ENCODE data around the gene ATP9A. TPM values are rescaled to one million over a fixed set of nuclear protein-coding genes. Genes with fewer than 3 reads are reported as not detected.

Gene ATP9A
- polyA plus RNA-seq, 1 donor from 2014 or later = 56.1 TPM

DNA sequence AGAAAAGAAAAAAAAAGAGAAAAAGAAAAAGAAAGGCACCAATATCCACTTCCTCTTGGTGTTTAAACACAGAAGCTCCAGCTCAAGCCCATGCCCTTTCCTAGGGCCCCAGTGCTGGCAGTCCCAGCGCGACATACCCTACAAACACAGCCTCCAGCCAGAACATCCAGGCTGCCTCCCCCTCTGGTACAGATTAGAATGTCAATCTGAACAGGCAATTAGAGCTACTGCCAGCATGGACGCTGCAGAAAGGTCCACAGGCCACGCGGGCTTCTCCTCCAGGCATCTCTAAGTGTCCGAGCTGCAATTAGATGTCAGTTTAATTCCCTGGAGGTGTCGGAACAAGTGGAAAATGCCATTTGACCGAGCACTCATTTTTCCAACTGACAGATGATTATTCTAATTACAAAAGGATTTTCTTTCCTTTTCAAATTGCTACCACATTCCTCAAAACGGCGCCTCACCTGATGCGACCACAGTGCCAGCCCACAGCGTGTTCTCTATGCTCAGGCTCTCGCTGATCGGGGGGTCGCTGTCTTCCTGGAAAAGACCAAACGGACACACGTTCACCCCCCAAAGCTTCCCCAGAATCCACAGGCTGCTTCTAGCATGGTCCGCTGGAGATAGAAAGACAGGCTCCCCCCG lies 79.5 kb downstream of the ATP9A start (continued):
- TF ChIP-seq, protein P1, sequence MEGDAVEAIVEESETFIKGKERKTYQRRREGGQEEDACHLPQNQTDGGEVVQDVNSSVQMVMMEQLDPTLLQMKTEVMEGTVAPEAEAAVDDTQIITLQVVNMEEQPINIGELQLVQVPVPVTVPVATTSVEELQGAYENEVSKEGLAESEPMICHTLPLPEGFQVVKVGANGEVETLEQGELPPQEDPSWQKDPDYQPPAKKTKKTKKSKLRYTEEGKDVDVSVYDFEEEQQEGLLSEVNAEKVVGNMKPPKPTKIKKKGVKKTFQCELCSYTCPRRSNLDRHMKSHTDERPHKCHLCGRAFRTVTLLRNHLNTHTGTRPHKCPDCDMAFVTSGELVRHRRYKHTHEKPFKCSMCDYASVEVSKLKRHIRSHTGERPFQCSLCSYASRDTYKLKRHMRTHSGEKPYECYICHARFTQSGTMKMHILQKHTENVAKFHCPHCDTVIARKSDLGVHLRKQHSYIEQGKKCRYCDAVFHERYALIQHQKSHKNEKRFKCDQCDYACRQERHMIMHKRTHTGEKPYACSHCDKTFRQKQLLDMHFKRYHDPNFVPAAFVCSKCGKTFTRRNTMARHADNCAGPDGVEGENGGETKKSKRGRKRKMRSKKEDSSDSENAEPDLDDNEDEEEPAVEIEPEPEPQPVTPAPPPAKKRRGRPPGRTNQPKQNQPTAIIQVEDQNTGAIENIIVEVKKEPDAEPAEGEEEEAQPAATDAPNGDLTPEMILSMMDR (IDR thresholded peaks at IDR 0.05; ENCODE audit: poor library complexity, severe bottlenecking) = no peak
- TF ChIP-seq MXI1 (conservative IDR thresholded peaks at IDR 0.05; ENCODE audit: poor library complexity, severe bottlenecking) = peak; percentile 24

DNA sequence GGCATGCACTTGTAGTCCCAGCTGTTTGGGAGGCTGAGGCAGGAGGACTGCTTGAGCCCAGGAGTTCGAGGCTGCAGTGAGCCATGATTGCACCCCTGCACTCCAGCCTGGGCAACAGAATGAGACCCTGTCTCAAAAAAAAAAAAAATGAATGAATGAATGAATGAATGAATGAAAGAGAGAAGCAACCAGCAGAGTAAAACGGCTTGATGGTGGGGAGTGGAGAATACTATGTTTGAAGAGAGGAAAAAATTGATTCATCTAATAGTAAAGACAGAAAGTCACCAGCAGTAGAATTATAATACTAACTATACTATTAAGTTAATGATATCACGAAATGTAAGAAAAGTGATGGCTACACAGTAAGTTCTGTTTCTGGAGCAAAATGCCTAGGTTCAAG lies 80.6 kb downstream of the ATP9A start:
- peak overlapping the region; percentile 64 for H3K27ac ChIP-seq (ENCODE audit: low read length)
- H3K27me3 ChIP-seq (ENCODE audit: insufficient read depth, low read depth, low read length) = no peaks in the 10 kb centered on the region
- no peak for TF ChIP-seq SMC3 (conservative IDR thresholded peaks at IDR 0.05; ENCODE audit: poor library complexity)
- TF ChIP-seq, protein P1 (IDR thresholded peaks at IDR 0.05; ENCODE audit: poor library complexity, severe bottlenecking) = no peak
- no peak for TF ChIP-seq EP300 (conservative IDR thresholded peaks at IDR 0.05; ENCODE audit: poor library complexity, severe bottlenecking)
- TF ChIP-seq, protein P2, sequence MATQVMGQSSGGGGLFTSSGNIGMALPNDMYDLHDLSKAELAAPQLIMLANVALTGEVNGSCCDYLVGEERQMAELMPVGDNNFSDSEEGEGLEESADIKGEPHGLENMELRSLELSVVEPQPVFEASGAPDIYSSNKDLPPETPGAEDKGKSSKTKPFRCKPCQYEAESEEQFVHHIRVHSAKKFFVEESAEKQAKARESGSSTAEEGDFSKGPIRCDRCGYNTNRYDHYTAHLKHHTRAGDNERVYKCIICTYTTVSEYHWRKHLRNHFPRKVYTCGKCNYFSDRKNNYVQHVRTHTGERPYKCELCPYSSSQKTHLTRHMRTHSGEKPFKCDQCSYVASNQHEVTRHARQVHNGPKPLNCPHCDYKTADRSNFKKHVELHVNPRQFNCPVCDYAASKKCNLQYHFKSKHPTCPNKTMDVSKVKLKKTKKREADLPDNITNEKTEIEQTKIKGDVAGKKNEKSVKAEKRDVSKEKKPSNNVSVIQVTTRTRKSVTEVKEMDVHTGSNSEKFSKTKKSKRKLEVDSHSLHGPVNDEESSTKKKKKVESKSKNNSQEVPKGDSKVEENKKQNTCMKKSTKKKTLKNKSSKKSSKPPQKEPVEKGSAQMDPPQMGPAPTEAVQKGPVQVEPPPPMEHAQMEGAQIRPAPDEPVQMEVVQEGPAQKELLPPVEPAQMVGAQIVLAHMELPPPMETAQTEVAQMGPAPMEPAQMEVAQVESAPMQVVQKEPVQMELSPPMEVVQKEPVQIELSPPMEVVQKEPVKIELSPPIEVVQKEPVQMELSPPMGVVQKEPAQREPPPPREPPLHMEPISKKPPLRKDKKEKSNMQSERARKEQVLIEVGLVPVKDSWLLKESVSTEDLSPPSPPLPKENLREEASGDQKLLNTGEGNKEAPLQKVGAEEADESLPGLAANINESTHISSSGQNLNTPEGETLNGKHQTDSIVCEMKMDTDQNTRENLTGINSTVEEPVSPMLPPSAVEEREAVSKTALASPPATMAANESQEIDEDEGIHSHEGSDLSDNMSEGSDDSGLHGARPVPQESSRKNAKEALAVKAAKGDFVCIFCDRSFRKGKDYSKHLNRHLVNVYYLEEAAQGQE (IDR thresholded peaks at IDR 0.05; ENCODE audit: borderline replicate concordance) = no peak
- no peak for TF ChIP-seq POLR2AphosphoS5 (IDR thresholded peaks at IDR 0.05)
- H3K9me3 ChIP-seq (ENCODE audit: low read length) = no peaks in the 10 kb centered on the region
- H3K79me2 ChIP-seq (replicated peaks; ENCODE audit: insufficient read depth, low read length) = no peaks in the 10 kb centered on the region
- H3K9me2 ChIP-seq (ENCODE audit: insufficient read depth, low read length) = no peaks in the 10 kb centered on the region
- H3K9ac ChIP-seq (ENCODE audit: low read length) = no peak overlapping the region
- H3K4me2 ChIP-seq (ENCODE audit: low read length) = no peak overlapping the region
- H3K36me3 ChIP-seq (ENCODE audit: insufficient read depth, low read length) = no peaks in the 10 kb centered on the region
- no peak overlapping the region for H3K4me3 ChIP-seq (ENCODE audit: low read length)
- H2AFZ ChIP-seq (ENCODE audit: low read depth, low read length) = no peak overlapping the region
- no peaks in the 10 kb centered on the region for H4K20me1 ChIP-seq (ENCODE audit: insufficient read depth)
- peaks cover 3% of the 10 kb centered on the region for H3F3A ChIP-seq (ENCODE audit: insufficient read depth, low read length, poor library complexity, severe bottlenecking)

DNA sequence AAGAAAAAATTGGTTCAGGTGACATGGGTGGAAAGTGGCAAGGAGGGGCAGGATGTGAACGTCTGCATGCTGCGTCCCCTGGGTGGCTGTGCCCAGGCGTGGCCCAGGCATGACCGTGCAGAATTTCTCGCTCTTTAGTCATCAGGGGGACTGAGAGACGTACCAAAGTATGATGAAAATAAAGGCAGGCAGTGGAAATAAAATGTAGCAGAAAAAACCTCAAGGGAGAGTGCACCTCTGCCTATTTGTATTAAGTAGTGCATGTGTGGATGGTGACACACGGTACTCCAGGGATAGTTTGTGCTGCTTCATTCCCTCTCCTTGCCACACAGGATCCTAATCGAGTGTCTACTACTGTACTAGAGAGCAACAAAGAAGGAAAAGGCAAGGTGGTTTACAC lies 81.1 kb downstream of the ATP9A start:
- H3K9ac ChIP-seq (ENCODE audit: low read length) = no peak overlapping the region
- H3K4me2 ChIP-seq (ENCODE audit: low read length) = no peak overlapping the region
- no peaks in the 10 kb centered on the region for H3K9me3 ChIP-seq (ENCODE audit: low read length)
- H3K36me3 ChIP-seq (ENCODE audit: insufficient read depth, low read length) = no peaks in the 10 kb centered on the region
- H2AFZ ChIP-seq (ENCODE audit: low read depth, low read length) = no peak overlapping the region
- no peaks in the 10 kb centered on the region for H3K9me2 ChIP-seq (ENCODE audit: insufficient read depth, low read length)
- TF ChIP-seq RAD21 (conservative IDR thresholded peaks at IDR 0.05) (no peak), MXI1 (conservative IDR thresholded peaks at IDR 0.05; ENCODE audit: poor library complexity, severe bottlenecking) (no peak), SMC3 (conservative IDR thresholded peaks at IDR 0.05; ENCODE audit: poor library complexity) (no peak), POLR2AphosphoS5 (IDR thresholded peaks at IDR 0.05) (no peak), EP300 (conservative IDR thresholded peaks at IDR 0.05; ENCODE audit: poor library complexity, severe bottlenecking) (no peak)
- TF ChIP-seq, protein P1 (IDR thresholded peaks at IDR 0.05; ENCODE audit: poor library complexity, severe bottlenecking) = no peak
- TF ChIP-seq, protein P2 (IDR thresholded peaks at IDR 0.05; ENCODE audit: borderline replicate concordance) = no peak
- no peaks in the 10 kb centered on the region for H4K20me1 ChIP-seq (ENCODE audit: insufficient read depth)
- H3F3A ChIP-seq (ENCODE audit: insufficient read depth, low read length, poor library complexity, severe bottlenecking) = peaks cover 3% of the 10 kb centered on the region
- no peak overlapping the region for H3K27ac ChIP-seq (ENCODE audit: low read length)
- H3K4me3 ChIP-seq (ENCODE audit: low read length) = no peak overlapping the region
- H3K79me2 ChIP-seq (replicated peaks; ENCODE audit: insufficient read depth, low read length) = no peaks in the 10 kb centered on the region
- no peaks in the 10 kb centered on the region for H3K27me3 ChIP-seq (ENCODE audit: insufficient read depth, low read depth, low read length)

Data from neural cell (in vitro differentiated cells).